GM19351 (cell line): Measurements from ENCODE around the gene SMIM7.
"Not testable (repeated sequence)": the region's sequence is repeated elsewhere in the genome, so short reads cannot be mapped to it uniquely, and the experiment has no call there.

Source experiments
- ATAC-seq: cut with Tn5 transposase; IDR thresholded peaks from one replicate; pipeline ENCODE4 v1.9.1; 2021; ENCODE audit warnings: mild to moderate bottlenecking, moderate library complexity; ENCODE audit not compliant: unreplicated experiment

SMIM7 gene

DNA sequence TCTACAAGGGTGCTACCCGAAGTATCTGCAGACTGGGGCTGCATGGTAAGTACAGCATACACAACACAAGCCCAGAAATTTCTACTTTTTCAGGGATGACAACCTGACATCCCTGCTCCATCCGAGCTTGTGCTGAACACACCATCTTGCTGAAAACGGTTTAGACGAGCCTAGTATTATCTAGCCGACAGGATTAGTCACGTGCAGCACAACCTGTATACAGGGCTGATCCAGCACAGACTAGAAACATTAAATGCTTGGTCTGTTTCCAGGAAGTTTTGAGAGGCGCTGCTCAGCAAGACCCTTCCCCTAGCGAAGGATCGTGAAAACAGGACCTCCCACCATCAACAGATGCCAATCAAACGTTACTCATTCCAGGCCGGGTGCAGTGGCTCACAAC is 4.2 kb downstream of the SMIM7 start:
- ATAC-seq, result no peak

DNA sequence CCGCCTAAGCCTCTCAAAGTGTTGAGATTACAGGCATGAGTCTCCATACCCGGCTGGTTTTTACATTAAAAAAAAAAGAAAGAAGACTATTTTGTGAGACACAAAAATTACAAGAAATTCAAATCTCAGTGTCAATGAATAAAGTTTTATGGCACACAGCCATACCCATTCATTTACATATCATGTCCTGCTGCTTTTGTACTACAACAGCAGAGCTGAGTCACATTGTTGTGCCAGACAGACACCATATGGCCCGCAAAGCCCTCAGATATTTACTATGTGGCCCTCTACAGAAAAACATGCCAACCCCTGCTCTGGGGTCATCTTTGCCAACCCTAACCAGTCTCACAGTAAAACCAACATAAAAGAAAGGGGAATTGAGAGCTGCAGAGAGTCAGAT is 5.3 kb downstream of the SMIM7 start:
- no peak for ATAC-seq

DNA sequence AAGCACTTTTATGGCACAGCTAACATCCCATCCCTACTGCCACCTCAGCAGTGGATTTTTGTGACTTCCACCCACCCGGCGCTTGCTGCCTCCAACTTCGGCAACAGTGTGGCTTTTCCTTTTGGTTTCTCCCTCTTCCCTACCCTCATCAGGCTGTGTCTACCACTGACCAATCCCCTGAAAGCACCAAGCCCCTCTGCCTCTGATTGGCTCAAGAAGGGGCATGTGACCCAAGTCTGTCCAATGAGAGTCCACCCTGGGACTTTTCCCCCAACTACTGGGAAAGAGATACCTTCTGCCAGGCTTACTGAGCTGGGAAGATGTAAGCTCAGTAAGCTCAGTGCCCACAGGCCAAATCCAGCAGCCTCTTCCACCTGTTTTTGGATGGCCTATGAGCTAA is 5.8 kb downstream of the SMIM7 start:
- ATAC-seq, result no peak

DNA sequence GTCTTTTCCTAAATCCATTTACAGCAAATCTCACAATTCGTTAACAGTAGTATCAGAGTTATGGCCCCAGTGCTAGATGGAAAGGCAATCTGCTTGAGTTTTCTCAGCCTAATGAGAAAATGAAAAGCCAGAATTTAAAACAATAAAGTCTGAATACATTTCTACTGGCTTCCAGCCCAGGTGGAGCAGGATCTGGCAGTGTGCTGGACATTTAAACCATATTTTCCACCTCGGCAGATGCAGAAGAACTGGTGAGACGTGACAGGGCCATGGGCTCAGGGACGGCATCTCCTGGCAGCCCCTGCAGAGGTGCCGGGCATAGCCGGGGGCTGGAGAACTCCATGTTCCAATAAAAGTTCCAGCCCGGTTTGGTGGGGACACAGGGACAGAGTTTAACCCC is 7.1 kb downstream of the SMIM7 start:
- ATAC-seq, result no peak

DNA sequence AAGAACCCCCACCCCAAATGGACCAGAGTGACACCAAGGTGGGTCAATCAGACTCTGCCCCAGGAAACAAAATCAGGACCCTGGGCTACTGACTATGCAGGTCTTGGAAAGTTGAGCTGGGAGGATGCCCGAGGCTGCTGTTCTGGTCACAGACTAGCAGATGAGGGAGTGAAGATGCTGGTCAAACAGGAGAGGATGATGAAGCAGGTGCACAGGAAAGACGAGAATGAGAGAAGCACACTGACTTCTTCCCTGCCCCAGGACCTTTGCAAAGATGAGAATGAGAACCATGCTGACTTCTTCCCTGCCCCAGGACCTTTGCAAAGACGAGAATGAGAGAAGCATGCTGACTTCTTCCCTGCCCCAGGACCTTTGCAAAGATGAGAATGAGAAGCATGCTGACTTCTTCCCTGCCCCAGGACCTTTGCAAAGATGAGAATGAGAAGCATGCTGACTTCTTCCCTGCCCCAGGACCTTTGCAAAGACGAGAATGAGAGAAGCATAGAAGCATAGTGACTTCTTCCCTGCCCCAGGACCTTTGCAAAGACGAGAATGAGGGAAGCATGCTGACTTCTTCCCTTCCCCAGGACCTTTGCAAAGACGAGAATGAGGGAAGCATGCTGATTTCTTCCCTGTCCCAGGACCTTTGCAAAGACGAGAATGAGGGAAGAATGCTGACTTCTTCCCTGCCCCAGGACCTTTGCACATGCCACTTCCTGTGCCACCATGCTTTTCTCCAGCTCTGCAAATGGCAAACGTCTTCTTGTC is 8.3 kb downstream of the SMIM7 start:
- not testable (repeated sequence) for ATAC-seq

DNA sequence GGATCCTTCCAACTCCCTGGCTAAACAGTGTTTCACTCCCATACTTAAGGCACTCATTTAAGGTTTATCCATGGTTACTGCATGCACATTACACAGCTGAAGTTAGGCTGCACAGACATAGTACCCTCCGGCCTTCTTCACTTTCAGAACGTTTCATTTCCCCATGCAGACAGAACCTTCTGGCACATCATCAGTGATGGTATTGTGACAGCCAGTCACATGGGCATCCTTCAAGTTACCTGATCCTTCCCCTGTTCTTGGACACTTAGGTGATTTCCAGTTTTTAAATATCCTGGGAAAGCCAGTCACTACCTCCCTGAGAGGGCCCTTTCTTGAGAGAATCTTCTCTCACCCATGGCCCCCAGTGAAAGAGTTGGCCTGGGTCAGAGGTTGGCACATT is 9.1 kb downstream of the SMIM7 start:
- no peak for ATAC-seq

DNA sequence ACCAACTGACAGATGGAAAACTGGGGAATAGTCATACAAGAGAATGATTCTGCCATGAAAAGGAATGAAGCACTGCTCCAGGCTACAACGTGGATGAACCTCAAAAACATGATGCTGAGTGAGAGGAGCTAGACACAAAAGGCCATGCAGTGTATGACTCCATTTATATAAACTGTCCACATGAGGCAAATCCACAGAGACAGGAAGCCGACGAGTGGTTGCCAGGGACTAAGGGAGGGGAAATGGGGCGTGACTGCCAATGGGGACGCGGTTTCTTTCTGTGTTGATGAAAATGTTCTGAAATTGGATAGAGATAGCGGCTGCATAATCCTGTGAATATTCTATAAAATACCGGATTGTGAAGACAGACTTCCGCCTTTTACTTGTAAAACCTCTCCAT is 10.2 kb downstream of the SMIM7 start:
- no peak for ATAC-seq

DNA sequence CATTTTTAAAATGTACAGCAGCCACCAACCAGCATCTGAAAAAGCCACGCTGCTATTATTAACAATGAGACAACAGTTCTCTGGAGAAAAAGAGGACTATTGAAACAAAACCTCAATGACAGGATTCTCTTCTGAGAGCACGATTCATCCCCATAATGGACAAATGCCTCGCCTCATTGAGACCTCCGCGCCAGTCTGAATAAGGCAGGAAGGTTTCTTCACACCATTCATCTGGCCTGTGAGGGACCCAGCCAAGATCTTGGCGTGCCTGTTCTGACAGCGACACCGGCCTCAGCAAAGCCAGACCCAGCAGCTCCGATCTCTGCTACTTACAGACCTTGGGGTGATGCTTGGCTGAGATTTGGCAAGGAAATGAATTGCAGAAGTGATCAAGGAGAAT is 14.8 kb downstream of the SMIM7 start:
- no peak for ATAC-seq

DNA sequence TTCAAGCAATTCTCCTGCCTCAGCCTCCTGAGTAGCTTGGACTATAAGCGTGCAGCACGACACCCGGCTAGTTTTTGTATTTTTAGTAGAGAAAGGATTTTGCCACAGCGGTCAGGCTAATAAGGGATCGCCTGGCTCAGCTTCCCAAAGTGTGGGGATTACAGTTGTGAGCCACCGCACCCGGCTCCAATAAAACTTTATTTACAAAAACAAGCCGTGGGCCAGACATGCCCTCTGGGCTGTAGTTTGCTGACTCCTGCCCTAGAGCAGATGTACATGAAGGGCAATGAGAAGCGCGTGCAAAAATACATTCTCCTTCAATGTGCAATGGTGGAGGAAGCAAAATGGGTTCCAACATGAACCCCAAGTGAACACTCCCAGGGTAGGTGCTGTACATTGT is 18.2 kb downstream of the SMIM7 start:
- ATAC-seq, result no peak

DNA sequence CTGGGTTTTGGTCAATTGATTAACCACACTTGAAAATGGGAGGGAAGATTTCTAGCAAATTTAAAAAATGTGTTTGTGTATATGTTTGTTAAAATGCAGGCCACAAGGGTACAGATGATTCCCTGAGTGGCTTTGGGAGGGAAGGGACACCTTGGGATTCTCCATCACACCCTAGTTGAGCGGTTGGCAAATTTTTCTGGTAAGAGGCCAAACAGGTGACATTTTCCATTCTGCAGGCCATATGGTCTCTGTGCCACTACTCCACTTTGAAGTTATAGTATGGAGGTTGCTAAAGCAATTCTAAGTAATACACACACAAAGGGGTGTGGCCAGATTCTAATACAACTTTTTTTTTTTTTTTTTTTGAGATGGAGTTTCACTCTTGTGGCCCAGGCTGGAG is 19.0 kb downstream of the SMIM7 start:
- no peak for ATAC-seq

DNA sequence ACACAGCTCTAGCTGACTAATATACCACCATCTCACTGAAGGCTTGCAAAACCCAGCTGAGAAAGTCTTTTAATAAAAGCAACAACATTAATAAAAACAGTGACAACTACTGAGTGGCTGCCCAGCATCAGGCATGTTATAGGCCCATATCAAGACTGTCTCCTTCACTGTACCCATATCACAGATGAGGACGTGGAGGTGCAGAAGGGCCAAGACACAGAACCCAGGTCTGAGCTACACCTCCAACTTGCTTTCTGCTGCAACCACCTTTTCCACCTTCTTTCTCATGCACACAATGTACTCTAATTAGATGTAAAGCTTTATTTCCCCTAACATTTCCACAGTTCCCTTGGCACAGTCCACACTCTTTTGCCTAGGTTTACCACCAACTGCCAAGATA is 21.3 kb downstream of the SMIM7 start:
- no peak for ATAC-seq

DNA sequence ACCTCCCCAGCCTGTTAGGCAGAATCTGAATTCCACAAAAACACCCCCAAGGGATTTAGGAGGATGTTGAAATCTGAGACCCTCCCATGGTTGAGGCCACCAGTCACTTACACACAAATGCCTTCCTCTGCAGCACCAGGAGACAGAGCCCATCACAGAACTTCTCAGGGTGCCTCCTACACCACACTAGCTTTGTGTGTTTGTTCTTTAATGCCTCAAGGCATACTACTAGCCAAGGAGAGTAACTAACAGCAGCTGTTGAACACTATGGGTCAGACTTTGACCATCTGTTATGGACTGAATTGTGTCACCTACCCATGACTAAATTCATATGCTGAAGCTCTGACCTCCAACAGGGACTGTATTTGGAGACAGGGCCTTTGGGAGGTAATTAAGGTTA is 22.4 kb downstream of the SMIM7 start:
- no peak for ATAC-seq

DNA sequence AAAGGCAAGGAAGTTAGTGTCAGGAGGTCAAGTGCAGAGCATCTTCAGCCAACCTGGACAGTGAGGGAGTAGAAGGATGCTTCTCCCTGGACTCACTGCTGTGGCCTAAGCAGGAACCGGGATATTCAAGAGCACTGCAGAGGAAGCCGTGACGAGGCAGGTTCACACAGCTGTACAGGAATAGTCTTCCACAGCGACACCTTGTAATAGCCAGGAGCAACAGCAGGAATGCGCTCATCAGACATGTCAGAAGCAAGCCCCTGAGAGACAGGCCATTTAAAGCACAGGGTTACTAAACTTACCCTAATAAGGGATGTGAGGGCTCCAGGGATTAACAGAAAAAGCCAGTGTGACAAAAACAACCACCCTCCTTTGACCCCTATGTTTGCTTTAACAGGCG is 28.5 kb downstream of the SMIM7 start:
- ATAC-seq, result no peak

DNA sequence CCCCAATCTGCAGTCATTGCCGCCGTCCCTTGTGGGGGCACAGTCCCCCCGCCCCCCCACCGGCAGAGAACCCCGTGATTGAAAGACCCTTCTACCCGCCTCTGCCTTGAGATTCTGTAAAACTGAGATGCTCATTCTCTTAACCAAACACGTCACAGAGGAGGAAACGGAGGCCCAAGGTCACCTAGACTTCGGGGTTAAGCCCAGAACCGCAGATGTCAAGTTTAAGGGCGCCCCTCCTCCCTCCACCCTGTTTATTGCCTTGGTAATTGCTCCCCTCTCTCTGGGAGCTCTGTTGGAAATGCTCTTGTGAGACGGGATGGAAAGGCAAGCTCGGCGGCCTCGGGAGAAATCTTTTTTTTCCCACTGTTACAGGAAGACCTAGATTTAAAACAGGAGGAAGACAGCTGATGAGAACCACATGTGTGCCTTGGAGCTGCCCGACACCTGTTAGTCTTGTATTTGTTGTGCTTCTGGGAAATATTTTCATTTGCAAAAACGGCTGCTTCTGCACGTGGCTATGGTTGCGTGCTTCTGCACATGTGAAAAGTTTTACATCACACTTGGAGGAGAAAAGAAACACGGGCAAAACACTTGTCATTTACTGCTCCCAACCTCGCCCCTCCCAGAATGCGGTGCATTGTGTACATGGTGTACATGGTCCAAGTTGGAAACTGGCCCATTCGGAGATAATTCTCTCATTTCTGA is 30.8 kb downstream of the SMIM7 start:
- ATAC-seq, result no peak

DNA sequence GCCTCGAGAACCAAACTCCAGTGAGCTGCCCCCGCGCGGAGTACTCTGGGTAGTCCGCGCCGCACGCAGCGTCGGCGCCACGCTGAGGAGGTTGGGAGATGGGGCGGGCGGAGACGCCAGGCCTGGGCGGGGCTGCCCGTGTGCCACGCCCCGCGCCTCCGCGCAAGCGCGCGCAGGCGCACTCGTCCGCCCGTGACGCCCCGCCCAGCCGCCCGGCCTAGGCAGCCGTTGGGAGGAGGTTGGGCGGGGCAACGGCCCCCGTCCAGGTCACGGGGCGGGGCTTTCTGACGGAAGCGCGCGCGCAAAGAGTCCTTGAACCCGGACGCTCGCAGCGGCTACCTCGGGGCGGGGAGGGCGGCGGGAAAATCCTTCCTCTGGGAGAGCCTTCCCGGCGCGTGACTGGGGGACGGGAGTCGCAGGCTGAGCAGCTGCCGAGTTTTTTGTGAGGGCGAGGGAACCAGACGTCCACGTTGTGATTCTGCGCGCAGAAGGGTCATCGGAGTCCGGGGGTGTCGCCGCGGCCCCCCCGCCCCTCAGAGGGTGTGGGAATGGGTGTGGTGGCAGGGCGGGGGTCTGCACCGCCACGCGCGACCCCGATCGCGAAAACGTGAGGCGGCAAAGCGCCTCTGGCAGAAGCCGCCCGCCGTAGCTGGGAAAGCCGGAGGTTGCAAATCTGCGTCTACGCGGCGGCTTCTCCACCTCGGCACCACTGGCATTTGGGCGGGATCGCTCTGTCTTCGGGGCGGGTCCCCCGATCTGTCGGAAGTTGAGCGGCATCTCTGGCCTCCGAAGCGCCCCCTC is 31.6 kb downstream of the SMIM7 start, which contains the start of gene MED26:
Gene MED26 (minus strand): TSS at position 22 of the 801 bp plus-strand sequence. CDS start 261 bp downstream, outside the sequence.
- ATAC-seq, result peak; percentile 81

DNA sequence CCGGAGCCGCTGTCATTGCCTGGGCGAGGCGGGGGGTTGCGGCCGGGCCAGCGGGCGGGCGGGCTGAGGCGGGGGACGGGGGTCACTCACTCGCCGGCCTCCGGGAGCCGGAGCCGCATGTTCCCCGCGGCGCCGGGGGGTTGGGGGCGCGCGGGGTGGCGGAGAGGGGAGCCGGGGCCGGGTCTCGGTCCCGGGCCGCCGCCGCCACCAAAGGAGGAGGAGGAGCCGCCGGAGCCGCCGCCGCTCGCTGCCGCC is 32.1 kb downstream of the SMIM7 start:
- no peak for ATAC-seq

DNA sequence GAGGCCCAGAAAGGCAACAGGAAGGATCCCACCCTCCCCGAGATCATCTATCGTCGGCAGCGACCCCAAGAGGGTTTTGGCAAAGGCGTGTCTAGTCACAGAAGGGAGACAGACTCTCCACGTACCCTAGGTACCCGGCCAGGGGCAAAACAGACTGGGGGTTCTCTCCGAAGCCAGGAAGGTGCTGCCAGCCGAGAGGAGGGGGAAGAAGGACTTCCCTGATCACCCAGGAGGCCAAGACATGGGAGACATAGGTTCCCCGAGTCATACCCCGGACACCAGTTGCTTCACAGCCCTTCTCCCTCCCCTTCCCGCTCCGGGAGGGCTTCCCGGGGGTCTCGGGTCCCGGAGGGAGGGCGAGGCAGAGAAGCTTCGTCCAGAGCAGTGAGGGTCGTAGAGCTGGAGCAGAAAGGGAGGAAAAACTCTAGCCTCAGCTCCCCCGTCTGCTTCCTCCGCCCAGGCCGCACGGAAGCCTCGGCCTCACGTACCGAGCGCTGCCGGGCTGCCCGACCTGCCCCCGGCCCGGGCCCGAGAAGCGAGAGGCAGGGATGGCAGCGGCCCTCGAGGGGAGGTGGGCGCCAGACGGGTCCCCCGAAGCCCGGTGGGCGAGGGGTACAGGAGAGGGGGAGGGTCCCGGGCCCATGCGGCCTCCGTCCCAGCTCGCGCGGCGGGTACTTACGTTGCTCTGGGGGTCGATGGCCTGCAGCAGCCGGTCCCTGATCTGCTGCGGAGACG is 32.6 kb downstream of the SMIM7 start:
- no peak for ATAC-seq

DNA sequence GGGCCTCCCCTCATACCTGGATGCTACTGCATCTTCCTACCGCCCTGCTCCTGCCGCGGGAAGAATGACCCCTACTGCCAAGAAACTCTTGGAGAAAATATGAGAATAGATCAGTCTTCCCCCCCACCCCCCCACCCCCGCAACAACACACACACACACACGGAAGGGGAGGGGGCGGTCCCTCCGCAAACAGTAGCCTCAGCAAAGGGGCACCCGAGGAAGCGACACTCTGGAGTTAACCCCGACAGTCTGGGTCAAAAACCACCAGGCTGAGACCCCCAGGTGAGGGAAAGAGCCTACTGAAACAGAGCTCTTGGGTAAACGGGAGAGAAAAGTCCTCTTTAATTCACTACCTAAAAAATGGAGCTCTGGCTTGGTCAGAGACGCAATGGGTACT is 33.1 kb downstream of the SMIM7 start:
- no peak for ATAC-seq

DNA sequence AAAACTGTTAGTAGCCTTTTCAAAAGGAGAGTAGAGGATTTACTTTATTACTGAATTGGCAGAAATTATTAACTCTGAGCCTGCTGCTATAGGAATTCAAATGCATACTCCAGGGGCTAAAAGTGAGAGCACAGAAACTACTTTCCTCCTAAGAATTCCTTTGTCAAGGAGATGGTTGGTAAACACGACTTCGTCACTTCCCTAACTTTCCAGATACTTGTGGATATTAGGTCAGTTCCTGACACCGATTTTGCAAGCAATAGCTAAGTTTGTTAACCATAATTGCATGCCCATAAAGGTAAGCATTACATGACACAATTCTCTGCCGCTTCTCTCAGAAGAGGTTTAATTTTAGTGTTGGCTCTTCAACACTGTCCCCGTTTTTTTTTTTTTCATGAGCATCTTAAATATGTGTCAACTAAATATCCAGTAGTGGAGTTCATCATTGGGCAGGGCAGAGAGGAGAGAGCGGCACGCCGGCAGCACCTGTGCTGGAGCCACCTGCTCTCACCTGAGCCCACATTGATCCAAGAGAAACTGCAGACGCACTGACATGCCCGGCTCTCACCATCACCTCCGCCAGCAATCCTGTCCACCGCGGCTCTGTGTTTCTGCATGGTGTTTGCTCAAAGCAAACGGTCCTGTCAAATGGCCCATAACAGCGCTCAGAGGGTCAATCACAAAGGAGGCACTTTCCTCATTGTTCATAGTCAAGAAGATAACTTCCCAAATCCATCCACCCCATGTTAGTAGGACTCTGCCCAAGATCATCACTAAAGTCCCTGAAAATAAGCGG is 34.6 kb downstream of the SMIM7 start:
- ATAC-seq, result no peak

DNA sequence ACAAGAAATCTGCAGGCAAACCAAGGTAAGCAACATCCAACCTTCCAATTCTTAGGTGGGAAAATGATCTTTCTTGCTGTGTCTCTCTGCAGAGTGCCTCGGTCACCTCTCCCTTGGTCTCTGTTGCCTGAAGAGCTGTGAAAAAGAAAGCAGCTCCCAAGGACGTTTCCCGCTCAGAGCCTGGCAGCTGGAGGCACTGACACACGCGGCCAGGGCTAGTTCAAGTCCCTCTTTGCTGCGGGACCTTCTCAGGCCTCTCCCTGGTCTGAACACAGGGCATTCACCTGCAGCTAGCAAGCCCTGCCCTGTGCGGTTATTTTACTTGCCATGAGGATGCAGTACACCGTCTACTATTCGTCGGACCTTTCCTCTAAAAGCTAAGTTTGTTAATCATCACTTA is 35.7 kb downstream of the SMIM7 start:
- ATAC-seq, result no peak

DNA sequence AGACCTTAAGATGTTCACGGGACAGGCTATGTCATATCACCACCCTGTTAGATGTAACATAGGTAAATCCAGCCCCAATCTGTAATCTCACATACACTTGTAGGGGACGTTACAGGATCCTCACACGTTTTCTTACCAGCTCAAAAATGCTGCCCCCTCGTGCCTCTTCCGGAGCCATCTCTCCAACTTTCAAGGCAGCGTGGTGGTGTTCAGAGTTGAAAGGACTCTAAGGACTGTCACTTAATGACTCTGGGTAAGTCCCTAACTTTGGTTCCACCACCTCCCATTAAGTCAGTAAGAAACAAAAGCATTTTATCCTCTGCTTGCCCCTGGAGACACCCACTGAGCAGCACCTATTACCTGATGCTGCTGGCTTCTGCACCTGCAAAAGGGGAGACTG is 36.4 kb downstream of the SMIM7 start:
- ATAC-seq, result no peak
